MCF 10A (cell line): ENCODE results near the gene KATNAL2. TPM values are rescaled to one million over a fixed set of nuclear protein-coding genes. Genes with fewer than 3 reads are reported as not detected.

Experiments used
- Bru-seq: library from RNA; stranded (reverse); fragments of 400-500 nt; gene quantifications from one replicate; lab custom pipeline; 2021; lab: Mats Ljungman, UMichigan
- BruChase-seq, 2 experiments: library from RNA; stranded (reverse); fragments of 400-500 nt; gene quantifications; one replicate each; lab custom pipeline; 2021; lab: Mats Ljungman, UMichigan
- BruUV-seq: library from RNA; stranded (reverse); fragments of 400-500 nt; replicated peaks from 2 replicates; lab custom pipeline; 2021; lab: Mats Ljungman, UMichigan
- CTCF ChIA-PET: fragments of 300-600 bp; sonication (Branson Sonifier 250); formaldehyde crosslinking; extraction: SDS; loops from one replicate; lab custom pipeline; 2021; ENCODE audit warnings: antibody characterized with exemption, inconsistent platforms; lab: Yijun Ruan, JAX
- POLR2A ChIA-PET: fragments of 300-600, 350-650 bp; sonication (Branson Sonifier 250); formaldehyde crosslinking; extraction: SDS; loops from one replicate; lab custom pipeline; 2020; ENCODE audit warnings: antibody characterized with exemption, inconsistent platforms; lab: Yijun Ruan, JAX
- DNase-seq: peaks from one replicate; pipeline ENCODE4 v3.0.0-alpha.2; 2018; ENCODE audit not compliant: unreplicated experiment
- H3K27ac Mint-ChIP-seq: one replicate; pipeline ENCODE4 v1.8.0; 2022; ENCODE audit warnings: mild to moderate bottlenecking, low read depth, mixed read lengths; ENCODE audit not compliant: unreplicated experiment
- H3K27me3 Mint-ChIP-seq: one replicate; pipeline ENCODE4 v1.8.0; 2022; ENCODE audit warnings: mixed read lengths; ENCODE audit not compliant: insufficient read depth, unreplicated experiment
- H3K36me3 Mint-ChIP-seq: one replicate; pipeline ENCODE4 v1.8.0; 2022; ENCODE audit warnings: mild to moderate bottlenecking, moderate library complexity, mixed read lengths; ENCODE audit not compliant: insufficient read depth, unreplicated experiment
- H3K4me1 Mint-ChIP-seq: one replicate; pipeline ENCODE4 v1.8.0; 2022; ENCODE audit warnings: mixed read lengths; ENCODE audit not compliant: insufficient read depth, unreplicated experiment
- H3K4me3 Mint-ChIP-seq: one replicate; pipeline ENCODE4 v1.8.0; 2022; ENCODE audit warnings: mild to moderate bottlenecking, moderate library complexity, mixed read lengths; ENCODE audit not compliant: unreplicated experiment
- H3K9me3 Mint-ChIP-seq: one replicate; pipeline ENCODE4 v1.8.0; 2022; ENCODE audit warnings: mixed read lengths; ENCODE audit not compliant: unreplicated experiment
- intact Hi-C: fragments of 100-400 bp; cut with micrococcal nuclease; formaldehyde crosslinking; loops from 2 replicates; pipeline ENCODE4 v1.14.1; 2022
- long read RNA-seq: library from polyadenylated mRNA; stranded (forward); transcript quantifications from one replicate; pipeline ENCODE4 v2.0.0, GENCODE V29; 2022
- total RNA-seq: library from RNA; stranded (reverse); gene quantifications from 2 replicates; pipeline ENCODE4 v1.2.3, GENCODE V29; 2022
- TF ChIP-seq, protein P1 (sequence below): fragments of 200-600 bp; IDR thresholded peaks from one replicate; pipeline ENCODE4 v1.8.0; 2022; ENCODE audit warnings: antibody characterized with exemption, mild to moderate bottlenecking; ENCODE audit not compliant: unreplicated experiment

Gene KATNAL2, protein sequence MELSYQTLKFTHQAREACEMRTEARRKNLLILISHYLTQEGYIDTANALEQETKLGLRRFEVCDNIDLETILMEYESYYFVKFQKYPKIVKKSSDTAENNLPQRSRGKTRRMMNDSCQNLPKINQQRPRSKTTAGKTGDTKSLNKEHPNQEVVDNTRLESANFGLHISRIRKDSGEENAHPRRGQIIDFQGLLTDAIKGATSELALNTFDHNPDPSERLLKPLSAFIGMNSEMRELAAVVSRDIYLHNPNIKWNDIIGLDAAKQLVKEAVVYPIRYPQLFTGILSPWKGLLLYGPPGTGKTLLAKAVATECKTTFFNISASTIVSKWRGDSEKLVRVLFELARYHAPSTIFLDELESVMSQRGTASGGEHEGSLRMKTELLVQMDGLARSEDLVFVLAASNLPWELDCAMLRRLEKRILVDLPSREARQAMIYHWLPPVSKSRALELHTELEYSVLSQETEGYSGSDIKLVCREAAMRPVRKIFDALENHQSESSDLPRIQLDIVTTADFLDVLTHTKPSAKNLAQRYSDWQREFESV
- total RNA-seq (2.1 and 3.5 TPM in 2 replicates), Bru-seq, nascent RNA (percentile 31 among the genes with signal in this experiment), BruChase-seq, experiment 1, labeled RNA remaining after a 6-hour chase (percentile 33 among the genes with signal in this experiment), BruChase-seq, experiment 2, labeled RNA remaining after a 2-hour chase (percentile 38 among the genes with signal in this experiment)
- long read RNA-seq, partial matches to known transcripts, result 2 of 10 reads
- long read RNA-seq, other reads (novel, unspliced or antisense), result 8 of 10 reads

DNA sequence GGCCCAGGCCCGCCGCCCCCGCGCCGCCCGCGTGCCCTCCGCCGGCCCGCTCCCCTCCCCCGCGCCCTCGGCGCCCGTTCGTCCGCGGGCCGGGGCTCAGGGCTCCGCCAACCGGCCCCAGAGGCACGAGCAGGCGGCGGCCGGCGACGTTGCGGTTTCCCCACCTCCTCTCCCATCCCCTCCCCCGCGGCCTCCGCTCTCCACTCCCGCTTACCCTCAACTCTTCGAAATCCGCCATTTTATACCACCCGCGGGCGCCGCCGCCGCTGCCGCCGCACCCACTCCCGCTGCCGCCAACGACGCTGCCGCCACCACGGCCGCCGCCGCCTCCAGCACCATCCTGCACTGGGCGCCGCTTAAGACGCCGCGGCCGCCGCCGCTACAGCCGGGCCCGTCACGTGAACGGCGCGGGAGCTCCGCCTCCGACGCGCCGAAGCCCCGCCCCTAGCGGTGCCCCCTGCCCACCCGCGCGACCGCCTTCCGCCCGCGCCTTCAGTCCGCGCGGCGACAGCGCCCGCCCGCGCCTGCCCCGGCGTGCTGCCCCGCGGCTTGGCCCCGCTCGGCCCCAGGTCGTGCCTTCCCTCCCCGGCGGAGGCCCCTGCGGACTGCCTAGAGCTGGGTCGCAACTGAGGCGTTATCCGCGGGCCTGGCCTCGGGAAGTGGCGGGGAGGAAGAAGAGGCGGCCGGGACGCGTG is at the start of gene KATNAL2, which contains the start of gene PIAS2:
KATNAL2 (plus strand) TSS at position 495 of the 695 bp plus-strand sequence. CDS start 29,271 bp downstream, outside the sequence.
PIAS2 (minus strand) TSS at position 400 of the 695 bp plus-strand sequence; CDS start at position 238, 162 bp downstream.
- intact Hi-C loops, result no loop called here
- Mint-ChIP-seq H3K27ac (peak within 1 kb of the TSS; percentile 75), H3K27me3 (no peaks in the 10 kb centered on the region), H3K4me1 (peaks cover 23% of the 10 kb centered on the region), H3K36me3 (peaks cover 5% of the 10 kb centered on the region), H3K4me3 (peak within 1 kb of the TSS; percentile 85), H3K9me3 (no peaks in the 10 kb centered on the region)
- TF ChIP-seq, protein P1, sequence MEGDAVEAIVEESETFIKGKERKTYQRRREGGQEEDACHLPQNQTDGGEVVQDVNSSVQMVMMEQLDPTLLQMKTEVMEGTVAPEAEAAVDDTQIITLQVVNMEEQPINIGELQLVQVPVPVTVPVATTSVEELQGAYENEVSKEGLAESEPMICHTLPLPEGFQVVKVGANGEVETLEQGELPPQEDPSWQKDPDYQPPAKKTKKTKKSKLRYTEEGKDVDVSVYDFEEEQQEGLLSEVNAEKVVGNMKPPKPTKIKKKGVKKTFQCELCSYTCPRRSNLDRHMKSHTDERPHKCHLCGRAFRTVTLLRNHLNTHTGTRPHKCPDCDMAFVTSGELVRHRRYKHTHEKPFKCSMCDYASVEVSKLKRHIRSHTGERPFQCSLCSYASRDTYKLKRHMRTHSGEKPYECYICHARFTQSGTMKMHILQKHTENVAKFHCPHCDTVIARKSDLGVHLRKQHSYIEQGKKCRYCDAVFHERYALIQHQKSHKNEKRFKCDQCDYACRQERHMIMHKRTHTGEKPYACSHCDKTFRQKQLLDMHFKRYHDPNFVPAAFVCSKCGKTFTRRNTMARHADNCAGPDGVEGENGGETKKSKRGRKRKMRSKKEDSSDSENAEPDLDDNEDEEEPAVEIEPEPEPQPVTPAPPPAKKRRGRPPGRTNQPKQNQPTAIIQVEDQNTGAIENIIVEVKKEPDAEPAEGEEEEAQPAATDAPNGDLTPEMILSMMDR, result no peak
- BruUV-seq, result no TSS peak
- DNase-seq, result peak; percentile 65
- CTCF ChIA-PET, result interaction anchor here (0.7 kb wide), 1 partner anchor 274 kb away, joined by 4 read pairs; no protein-coding TSS in a partner anchor
- POLR2A ChIA-PET, result interaction anchor here (0.6 to 1.4 kb wide), 6 partner anchors 21 to 860 kb away, joined by 3 to 6 read pairs (median 3); no protein-coding TSS in a partner anchor

DNA sequence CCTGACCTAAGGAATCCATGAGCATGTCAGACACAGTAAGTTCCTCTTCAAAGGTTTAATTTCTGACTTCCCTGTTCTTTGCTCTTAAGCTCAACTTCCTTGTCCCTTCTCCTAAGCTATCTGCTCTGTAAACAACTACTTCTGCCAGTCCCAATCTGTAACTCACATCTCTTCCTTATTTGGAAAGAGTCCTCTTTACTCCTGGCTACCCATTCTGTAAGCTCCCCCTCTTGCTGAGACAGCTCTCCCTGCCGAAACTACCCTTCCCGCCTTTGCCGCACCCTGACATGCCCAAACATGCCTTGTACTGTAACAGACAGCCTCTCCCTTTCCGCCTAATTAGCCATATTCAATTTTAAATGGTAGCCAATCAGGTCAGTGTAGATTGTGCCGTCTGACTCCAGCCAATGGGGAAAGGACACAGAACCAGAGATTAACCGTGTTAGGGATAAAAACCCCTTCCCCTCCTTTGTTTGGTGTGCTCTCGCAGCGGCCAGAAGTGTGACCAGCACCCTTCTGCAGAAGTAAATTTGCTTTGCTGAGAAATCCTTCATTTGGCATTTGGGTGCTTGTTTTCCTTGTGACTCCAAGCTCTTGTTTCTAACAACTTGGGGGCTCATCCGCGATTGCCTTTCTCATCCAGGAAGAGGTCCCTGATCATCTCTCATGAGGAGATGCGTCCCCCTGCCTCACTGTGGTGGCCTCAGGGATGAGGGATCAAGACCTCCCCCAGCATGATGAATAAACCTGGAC is 49.1 kb upstream of the KATNAL2 start:
- TF ChIP-seq, protein P1, result no peak
- intact Hi-C loops, result no loop called here
- Mint-ChIP-seq H3K9me3 (peaks cover 34% of the 10 kb centered on the region), H3K36me3 (peaks cover 4% of the 10 kb centered on the region), H3K27me3 (no peaks in the 10 kb centered on the region), H3K27ac (peak overlapping the region; percentile 93), H3K4me1 (peaks cover 12% of the 10 kb centered on the region), H3K4me3 (no peak overlapping the region)
- ChIA-PET CTCF (interaction anchor here (0.8 kb wide), 1 partner anchor 12 kb away, joined by 3 read pairs; no protein-coding TSS in a partner anchor), POLR2A (interaction anchor here (0.9 to 1.3 kb wide), 2 partner anchors 8 to 25 kb away, joined by 4 read pairs; no protein-coding TSS in a partner anchor)
- peak; percentile 46 for DNase-seq
- BruUV-seq, result no TSS peak

DNA sequence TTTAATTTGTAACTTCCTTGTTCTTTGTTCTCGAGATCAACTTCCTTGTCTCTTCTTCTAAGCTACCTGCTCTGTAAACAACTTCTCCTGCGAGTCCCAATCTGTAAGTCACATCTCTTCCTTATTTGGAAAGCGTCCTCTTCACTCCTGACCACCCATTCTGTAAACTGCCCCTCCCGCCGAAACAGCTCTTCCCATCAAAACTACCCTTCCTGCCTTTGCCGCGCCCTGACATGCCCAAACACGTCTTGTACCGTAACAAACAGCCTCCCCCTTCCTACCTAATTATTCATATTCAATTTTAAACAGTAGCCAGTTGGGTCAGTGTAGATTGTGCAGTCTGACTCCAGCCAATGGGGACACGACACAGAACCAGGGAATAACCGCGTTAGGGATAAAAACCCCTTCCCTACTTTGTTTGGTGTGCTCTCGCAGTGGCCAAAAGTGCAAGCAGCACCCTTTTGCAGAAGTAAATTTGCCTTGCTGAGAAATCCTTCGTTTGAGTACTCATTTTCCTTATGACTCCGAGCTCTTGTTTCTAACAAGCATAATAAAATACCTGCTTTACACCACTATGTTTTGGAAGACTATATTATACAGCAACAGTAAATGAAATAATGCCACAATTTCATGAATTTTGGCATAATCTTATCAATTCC is 39.9 kb upstream of the KATNAL2 start:
- BruUV-seq, result no TSS peak
- no peak for DNase-seq
- H3K36me3 Mint-ChIP-seq, result peaks cover 10% of the 10 kb centered on the region
- no peaks in the 10 kb centered on the region for H3K4me1 Mint-ChIP-seq
- H3K9me3 Mint-ChIP-seq, result peaks cover 9% of the 10 kb centered on the region
- intact Hi-C loops, result no loop called here
- H3K4me3 Mint-ChIP-seq, result no peak overlapping the region
- no peaks in the 10 kb centered on the region for H3K27me3 Mint-ChIP-seq
- ChIA-PET CTCF (interaction anchor here (0.6 to 0.8 kb wide), 2 partner anchors 12 to 34 kb away, joined by 3 read pairs; no protein-coding TSS in a partner anchor), POLR2A (interaction anchor here (0.6 to 1.9 kb wide), 2 partner anchors 9 to 677 kb away, joined by 3 to 4 read pairs; no protein-coding TSS in a partner anchor)
- H3K27ac Mint-ChIP-seq, result peak overlapping the region; percentile 76
- TF ChIP-seq, protein P1, result no peak
